Mononuclear cell (primary cell): Measurements from ENCODE around the gene EGFLAM. TPM values are rescaled to one million over a fixed set of nuclear protein-coding genes. Genes with fewer than 3 reads are reported as not detected.

ENCODE experiments used
- H3K27me3 ChIP-seq: 2 replicates; pipeline ENCODE4 v1.6.0; 2011; ENCODE audit warnings: low read length, control low read depth; ENCODE audit not compliant: insufficient read depth
- H3K4me1 ChIP-seq: 2 replicates; pipeline ENCODE4 v1.5.1; 2011; ENCODE audit warnings: mild to moderate bottlenecking, low read length, control low read depth; ENCODE audit not compliant: insufficient read depth
- H3K4me3 ChIP-seq: 2 replicates; pipeline ENCODE4 v1.5.1; 2011; ENCODE audit warnings: mild to moderate bottlenecking, low read length, moderate library complexity
- H3K9me3 ChIP-seq: 2 replicates; pipeline ENCODE4 v1.5.1; 2011; ENCODE audit warnings: low read depth, mild to moderate bottlenecking, control low read depth, low read length
- total RNA-seq: library from RNA; depleted of rRNA; stranded (reverse); fragments of >200 nt; gene quantifications from one replicate; pipeline ENCODE4 v1.2.3, GENCODE V29; 2012

Gene EGFLAM
- total RNA-seq, 1 donor = not detected

- Histone ChIP-seq H3K4me1 (no peaks in the 10 kb centered on the region), H3K4me3 (no peak overlapping the region), H3K9me3 (no peaks in the 10 kb centered on the region), H3K27me3 (peaks cover 76% of the 10 kb centered on the region)
Measured at GRCh38 chr5:38446029-38446522, 187.7 kb downstream of the EGFLAM start.

DNA sequence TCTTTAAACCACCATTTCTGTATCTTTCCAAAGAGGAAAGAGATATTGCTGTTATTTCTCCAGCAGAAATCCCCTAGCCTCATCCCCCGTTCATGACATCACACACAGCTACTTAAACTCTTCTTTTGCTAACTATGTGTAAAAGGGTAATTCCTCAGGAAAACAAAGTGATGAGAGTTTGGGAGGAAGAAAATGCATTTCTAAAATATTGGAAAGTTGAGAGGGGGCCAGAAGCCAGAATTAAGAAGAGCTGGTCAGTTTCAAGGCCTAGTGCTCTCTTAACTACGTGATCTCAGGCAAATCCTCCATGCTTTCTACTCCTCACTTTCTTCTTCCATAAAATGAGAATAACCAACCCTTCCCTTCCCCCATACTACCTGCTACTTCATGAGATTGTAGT, 188.7 kb downstream of the EGFLAM start:
- Histone ChIP-seq H3K4me3 (no peak overlapping the region), H3K4me1 (no peaks in the 10 kb centered on the region), H3K9me3 (no peaks in the 10 kb centered on the region), H3K27me3 (peaks cover 81% of the 10 kb centered on the region)

- Histone ChIP-seq H3K4me1 (peaks cover 3% of the 10 kb centered on the region), H3K4me3 (no peak overlapping the region), H3K9me3 (no peaks in the 10 kb centered on the region), H3K27me3 (peaks cover 84% of the 10 kb centered on the region)
Measured at GRCh38 chr5:38447786-38448185, 189.4 kb downstream of the EGFLAM start.

DNA sequence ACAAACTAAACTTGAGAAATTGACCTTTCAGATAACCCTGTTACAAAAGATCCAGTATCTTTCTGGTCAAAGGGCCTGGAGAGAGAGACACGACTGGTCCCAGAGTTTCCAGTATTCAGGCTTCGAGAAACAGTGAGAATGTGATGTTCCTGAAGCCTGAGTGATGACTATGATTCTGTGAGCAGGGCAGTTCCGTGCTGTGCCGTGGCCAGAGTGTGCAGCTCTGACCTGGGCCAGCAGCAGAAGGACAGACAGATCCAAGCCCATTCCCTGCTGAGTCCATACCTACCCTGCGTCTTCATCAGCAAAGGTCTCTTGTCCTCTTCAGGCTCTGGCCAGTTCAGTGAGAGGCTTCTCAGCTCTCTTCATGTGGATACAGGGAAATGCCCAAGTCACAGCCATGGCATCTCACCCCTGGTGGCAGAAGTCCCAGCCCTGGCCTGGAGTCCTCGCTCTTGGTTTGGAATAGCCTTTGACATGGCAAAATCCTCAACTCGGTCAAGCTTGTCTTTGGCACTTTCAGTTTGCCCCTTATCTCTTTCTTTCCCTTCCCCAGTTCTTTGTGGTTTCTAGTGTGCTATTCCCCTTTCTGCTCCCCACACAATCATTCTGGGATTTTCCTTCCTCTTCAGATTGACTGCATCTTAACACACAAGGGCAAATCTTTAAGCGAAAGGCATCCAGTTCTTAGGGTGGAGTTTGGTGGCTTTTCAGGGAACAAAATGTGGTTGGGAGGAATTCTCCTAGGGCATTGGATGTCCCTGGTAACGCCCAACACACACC, 190.4 kb downstream of the EGFLAM start:
- Histone ChIP-seq H3K27me3 (peaks cover 82% of the 10 kb centered on the region), H3K9me3 (no peaks in the 10 kb centered on the region), H3K4me3 (no peak overlapping the region), H3K4me1 (peaks cover 13% of the 10 kb centered on the region)

DNA sequence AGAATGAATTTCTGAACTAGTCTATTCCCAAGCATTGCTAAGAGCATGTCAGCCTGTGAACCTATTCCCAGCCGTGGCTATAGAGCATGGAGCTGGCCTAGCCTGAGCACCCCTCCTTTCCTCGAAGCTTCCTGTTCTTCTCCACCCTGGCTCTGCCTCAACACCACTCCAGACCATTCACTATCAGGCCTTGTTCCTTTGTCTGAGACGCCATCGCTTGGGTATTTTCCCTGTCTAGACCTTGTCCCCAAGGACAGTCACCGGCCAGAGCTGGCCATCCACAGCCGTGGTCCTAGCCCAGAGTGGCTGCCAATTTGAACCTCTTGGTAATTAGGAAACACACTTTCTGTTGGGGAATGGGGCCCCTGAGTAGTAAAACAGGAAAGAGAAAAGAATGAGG, 192.3 kb downstream of the EGFLAM start:
- Histone ChIP-seq H3K9me3 (no peaks in the 10 kb centered on the region), H3K27me3 (peaks cover 87% of the 10 kb centered on the region), H3K4me1 (peaks cover 18% of the 10 kb centered on the region), H3K4me3 (no peak overlapping the region)

- Histone ChIP-seq H3K4me1 (peaks cover 18% of the 10 kb centered on the region), H3K4me3 (no peak overlapping the region), H3K9me3 (no peaks in the 10 kb centered on the region), H3K27me3 (peaks cover 89% of the 10 kb centered on the region)
Measured at GRCh38 chr5:38451074-38451725, 192.8 kb downstream of the EGFLAM start.

DNA sequence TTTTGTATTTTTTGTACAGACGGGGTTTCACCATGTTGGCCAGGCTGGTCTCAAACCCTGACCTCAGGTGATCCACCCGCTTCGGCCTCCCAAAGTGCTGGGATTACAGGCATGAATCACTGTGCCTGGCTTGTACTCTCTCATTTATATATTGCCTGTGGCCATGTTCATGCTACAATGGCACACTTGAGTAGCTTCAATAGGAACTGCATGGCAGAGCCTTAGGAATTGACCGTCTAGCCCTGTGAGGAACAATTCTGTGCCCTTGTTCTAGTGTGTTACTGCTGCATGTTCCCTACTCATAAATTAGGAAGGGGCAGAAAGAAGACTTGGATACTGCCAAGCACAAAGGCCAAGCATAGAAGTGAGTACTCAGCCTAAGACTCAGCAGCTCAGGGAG, 193.8 kb downstream of the EGFLAM start:
- Histone ChIP-seq H3K9me3 (no peaks in the 10 kb centered on the region), H3K27me3 (peaks cover 89% of the 10 kb centered on the region), H3K4me3 (no peak overlapping the region), H3K4me1 (peaks cover 18% of the 10 kb centered on the region)

- H3K4me3 ChIP-seq = no peak overlapping the region
- H3K27me3 ChIP-seq = peaks cover 89% of the 10 kb centered on the region
- no peaks in the 10 kb centered on the region for H3K9me3 ChIP-seq
- peaks cover 18% of the 10 kb centered on the region for H3K4me1 ChIP-seq
Measured at GRCh38 chr5:38453506-38453905, 195.1 kb downstream of the EGFLAM start.

GRCh38 chr5:38453921-38454320, 195.6 kb downstream of the EGFLAM start:
- Histone ChIP-seq H3K9me3 (no peaks in the 10 kb centered on the region), H3K27me3 (peaks cover 89% of the 10 kb centered on the region), H3K4me1 (peaks cover 18% of the 10 kb centered on the region), H3K4me3 (no peak overlapping the region)

GRCh38 chr5:38455796-38456330, 197.5 kb downstream of the EGFLAM start:
- Histone ChIP-seq H3K4me3 (no peak overlapping the region), H3K9me3 (no peaks in the 10 kb centered on the region), H3K4me1 (peaks cover 18% of the 10 kb centered on the region), H3K27me3 (peaks cover 89% of the 10 kb centered on the region)

- H3K4me1 ChIP-seq = peaks cover 18% of the 10 kb centered on the region
- H3K9me3 ChIP-seq = no peaks in the 10 kb centered on the region
- H3K27me3 ChIP-seq = peaks cover 90% of the 10 kb centered on the region
- H3K4me3 ChIP-seq = no peak overlapping the region
Measured at GRCh38 chr5:38456657-38457399, 198.5 kb downstream of the EGFLAM start.

GRCh38 chr5:38458174-38458573, 199.8 kb downstream of the EGFLAM start:
- no peaks in the 10 kb centered on the region for H3K9me3 ChIP-seq
- peaks cover 89% of the 10 kb centered on the region for H3K27me3 ChIP-seq
- peaks cover 11% of the 10 kb centered on the region for H3K4me1 ChIP-seq
- H3K4me3 ChIP-seq = no peak overlapping the region

DNA sequence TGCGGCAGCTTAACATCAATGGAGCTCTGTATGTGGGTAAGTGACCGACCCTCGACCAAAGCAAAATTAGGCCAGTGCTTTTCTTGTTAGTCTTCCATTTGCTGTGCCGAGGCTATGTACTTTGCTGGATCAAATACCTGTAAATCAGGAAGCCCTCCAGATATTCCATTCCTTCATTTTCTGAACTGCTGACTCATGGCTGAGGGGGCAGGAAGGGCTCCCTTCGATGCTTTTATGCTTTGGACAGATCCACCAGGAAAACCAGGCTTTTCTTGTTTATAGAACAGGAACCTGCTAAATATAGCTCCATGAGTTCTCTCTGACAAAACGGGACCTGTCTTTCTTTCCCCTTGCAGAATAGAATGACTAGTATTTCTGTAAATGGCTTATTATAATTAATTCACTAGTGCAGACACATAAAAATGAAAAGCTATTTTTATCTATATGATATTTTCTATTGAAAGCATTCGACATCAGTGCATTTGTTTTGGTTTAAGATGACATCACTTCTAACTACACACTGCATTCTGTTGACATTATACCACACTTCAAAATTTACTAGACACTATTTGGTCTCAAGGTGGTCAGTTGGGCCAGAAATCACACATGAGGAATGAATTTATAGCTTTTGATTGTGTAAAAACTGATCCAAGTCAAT, 204.7 kb downstream of the EGFLAM start:
- peaks cover 85% of the 10 kb centered on the region for H3K27me3 ChIP-seq
- no peaks in the 10 kb centered on the region for H3K9me3 ChIP-seq
- no peaks in the 10 kb centered on the region for H3K4me1 ChIP-seq
- H3K4me3 ChIP-seq = no peak overlapping the region

- Histone ChIP-seq H3K9me3 (no peaks in the 10 kb centered on the region), H3K4me1 (no peaks in the 10 kb centered on the region), H3K4me3 (no peak overlapping the region), H3K27me3 (peaks cover 82% of the 10 kb centered on the region)
Measured at GRCh38 chr5:38463634-38464521, 205.5 kb downstream of the EGFLAM start.
